ENCODE measurements around the gene DNM2.
A peak's percentile ranks its signal among the peaks of the same experiment; 100 is the strongest.

DNM2 gene

DNA sequence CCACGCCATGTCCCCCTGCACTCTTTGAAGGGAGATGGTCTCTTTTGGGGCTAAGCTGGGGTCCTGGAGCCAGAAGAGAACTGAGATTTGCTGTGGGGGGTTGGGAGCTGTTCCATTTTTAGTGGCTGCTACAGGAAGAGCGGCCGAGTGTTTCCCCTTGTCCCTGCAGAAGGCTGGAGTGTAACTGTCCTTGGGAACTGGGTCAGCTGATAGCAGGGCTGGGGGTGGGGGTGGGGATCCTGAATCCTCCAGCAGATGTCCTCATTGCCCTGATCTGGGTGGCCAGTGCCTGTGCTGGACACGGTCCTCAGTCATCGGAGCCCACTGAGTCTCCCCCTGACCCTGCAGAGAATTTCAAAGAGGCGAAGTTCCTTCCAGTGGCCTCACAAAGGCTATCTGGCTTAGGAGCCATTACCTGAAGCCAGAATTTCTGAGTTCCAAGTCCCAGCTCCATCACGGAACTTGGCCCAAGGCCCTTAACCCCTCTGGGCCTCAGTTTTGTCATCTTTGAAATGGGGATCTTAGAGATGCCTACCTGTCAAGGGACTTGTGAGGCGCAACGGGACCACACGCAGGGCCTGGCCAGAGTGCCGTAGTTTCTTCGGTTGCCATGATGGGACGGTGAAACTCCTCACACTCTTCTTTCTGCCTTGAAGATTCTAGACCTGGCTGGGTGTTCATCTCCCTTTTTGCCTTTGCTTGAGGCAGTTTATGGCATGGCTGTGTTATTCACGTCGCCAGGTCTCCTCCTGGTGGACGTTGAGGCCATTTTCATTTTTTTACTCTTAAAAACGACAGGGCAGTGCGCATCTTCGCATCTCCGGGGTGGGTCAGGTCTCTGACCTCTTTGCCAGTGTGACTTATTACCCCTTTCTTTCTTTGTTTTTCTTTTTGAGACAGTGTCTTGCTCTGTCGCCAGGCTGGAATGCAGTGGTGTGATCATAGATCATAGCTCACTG is 51.9 kb downstream of the DNM2 start:
- no peak for DNase-seq (ENCODE audit: extremely low read depth in 1 of 2, low read depth in 1 of 2)

DNA sequence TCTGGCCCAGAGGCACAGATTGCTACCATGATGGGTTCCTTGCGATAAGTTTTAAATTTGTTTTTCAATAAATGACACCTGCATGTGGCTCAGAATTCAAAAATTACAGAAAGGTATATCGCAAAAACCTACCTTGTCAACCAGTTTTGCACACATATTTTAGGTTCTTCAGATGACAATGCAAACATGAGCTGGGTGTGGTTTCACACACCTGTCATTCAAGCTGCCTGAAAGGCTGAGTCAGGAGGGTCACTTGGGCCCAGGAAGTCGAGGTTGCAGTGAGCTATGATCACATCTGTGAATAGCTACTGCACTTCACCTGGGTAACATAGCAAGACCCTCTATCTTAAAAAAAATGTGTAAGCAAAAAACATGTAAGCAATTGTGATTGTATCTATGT is 56.1 kb downstream of the DNM2 start:
- no peak for DNase-seq (ENCODE audit: extremely low read depth in 1 of 2, low read depth in 1 of 2)

DNA sequence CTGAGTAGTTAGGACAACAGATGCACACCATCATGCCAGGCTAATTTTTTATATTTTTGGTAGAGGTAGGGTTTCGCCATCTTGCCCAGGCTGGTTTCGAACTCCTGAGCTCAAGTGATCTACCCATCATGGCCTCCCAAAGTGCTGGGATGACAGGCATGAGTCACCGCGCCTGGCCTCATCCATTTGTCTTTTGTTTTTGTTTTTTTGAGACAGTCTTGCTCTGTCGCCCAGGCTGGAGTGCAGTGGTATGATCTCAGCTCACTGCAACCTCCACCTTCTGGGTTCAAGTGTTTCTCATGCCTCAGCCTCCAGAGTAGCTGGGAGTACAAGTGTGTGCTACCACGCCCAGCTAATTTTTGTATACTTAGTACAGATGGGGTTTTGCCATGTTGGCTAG is 57.0 kb downstream of the DNM2 start:
- DNase-seq (ENCODE audit: extremely low read depth in 1 of 2, low read depth in 1 of 2) = no peak

DNA sequence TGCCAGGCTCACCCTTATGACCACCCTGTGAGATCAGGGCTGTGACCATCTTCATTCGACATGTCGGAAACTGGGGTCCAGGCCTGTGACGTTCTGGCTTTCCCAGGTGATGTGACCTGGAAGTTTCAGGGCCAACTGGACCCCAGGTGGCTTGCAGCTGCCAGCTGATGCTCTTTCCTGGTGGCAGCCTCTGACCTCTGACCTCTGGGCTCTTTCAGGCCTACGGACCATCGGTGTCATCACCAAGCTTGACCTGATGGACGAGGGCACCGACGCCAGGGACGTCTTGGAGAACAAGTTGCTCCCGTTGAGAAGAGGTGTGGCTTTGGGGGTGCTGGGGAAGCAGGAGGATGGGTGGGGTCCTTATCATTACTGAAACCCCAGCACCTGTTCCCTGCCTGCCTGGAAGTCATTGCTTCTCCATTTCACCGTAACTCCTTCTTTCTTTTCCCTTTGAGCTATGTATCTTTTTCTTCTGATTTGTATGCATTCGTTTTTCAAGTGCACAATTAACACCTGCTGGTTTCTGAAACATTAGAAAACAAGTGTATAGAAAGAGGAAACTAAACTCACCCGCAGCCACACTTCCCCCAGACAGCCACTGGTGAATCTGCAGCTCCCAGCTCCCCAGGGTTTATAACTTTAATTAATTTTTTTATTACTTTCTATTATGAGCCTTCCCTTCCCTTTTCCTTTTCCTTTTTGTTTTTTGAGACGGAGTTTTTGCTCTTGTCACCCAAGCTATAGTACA is 59.2 kb downstream of the DNM2 start:
- no peak for DNase-seq (ENCODE audit: extremely low read depth in 1 of 2, low read depth in 1 of 2)

DNA sequence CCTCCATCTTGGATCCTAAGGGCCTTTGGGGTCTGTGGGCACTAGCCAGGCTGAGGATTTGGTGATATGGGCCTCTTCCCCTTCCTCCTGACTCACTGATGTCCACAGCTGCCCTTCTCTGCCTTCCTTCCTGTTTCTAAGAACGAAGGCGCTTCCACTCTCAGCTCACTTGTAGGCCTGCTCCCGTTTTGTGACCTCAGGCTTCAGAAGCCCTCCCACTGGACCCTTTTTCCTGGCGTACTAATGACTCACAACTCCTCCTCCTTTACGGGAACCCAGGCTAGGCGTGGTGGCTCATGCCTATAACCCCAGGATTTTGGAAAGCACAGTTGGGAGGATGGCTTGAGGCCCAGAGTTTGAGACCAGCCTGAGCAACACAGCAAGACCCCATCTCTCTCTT is 62.5 kb downstream of the DNM2 start:
- DNase-seq (ENCODE audit: extremely low read depth in 1 of 2, low read depth in 1 of 2) = no peak

DNA sequence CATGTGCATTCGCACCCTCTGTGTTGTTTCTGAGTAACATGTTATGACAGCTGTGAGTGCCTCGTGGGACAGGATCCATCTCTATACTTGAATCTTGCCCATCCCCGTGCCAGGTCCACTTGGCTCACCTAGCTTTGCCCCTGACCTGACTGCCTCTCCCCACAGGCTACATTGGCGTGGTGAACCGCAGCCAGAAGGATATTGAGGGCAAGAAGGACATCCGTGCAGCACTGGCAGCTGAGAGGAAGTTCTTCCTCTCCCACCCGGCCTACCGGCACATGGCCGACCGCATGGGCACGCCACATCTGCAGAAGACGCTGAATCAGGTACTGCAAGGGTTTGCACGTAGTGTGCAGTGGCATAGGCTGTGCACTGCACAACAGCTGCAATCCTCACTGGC is 64.9 kb downstream of the DNM2 start:
- no peak for DNase-seq (ENCODE audit: extremely low read depth in 1 of 2, low read depth in 1 of 2)

DNA sequence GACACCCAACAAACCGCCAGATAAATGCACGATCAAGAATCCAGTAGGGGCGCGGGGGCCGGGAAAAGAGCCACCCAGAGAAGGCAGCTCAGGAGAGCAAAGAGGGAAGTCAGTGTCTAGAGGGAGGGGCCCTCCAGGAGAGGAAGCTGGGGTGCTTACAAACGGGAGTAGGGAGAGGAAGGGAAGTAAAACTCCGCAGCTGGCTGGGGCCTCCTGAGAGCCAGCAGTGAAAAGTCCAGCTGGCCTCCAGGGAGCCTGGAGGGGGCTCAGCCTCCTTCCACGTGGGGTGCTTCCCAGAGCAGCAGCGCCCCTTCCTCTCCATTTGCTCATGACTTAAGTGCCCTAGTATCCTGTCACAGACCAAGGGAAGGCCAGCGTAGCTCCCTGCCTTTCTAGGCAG is 66.4 kb downstream of the DNM2 start:
- DNase-seq (ENCODE audit: extremely low read depth in 1 of 2, low read depth in 1 of 2) = no peak

DNA sequence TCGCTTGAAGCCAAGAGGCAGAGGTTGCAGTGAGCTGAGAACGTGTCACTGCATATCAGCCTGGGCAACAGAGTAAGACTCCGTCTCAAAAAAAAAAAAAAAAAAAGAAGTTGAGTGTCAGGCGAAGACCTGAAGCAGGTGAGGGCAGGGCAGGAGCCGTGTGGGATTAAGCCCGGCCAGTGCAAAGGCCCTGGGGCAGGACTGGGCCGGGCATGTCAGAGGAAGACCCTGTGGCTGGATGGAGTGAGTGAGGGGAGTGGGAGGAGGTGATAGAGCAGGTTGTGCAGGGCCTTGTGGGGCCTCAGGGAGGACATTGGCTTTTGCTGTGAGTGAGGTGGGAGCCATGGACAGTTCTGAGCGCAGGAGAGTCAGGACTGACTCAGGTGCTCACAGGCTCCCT is 70.3 kb downstream of the DNM2 start:
- DNase-seq (ENCODE audit: extremely low read depth in 1 of 2, low read depth in 1 of 2) = no peak

DNA sequence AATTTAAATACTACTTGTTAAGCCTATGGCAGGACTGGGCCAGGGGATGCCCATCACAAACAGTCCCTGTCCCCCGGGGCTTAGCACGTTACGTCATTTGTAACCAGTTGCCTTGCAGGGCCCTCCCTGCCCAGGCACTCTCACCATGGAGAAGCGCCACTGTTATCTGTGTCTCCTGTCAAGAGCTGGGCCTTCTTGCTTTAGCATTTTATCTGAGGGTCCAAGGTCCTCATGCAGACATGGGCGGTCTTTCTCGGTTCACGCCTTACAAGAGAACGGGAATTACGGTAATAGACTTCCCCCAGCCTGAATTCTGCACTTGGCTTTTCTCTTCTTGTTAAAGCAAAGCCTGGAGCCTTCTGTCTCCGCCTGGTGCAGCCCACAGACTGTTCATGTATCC is 72.0 kb downstream of the DNM2 start:
- DNase-seq (ENCODE audit: extremely low read depth in 1 of 2, low read depth in 1 of 2) = no peak

DNA sequence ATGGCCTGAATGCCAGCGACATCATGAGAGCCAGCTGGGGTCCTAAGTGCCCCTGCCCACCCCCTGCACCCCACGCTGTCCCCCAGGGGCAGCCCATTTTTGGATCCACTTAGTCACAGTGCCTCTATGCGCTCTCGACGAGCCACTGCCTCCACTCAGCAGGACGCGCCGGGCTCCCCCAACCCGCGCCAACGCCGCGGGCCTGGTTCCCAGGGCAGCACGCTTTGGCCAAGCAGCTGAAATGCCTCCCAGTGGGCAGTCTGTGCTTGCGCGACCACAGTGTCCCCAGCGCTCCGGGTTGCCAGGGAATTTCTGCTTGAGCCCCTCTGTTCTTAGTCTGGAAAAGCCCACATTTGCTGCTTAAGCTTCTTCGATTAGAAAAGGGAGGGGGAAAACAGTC is 78.8 kb downstream of the DNM2 start:
- DNase-seq (ENCODE audit: extremely low read depth in 1 of 2, low read depth in 1 of 2) = no peak

DNA sequence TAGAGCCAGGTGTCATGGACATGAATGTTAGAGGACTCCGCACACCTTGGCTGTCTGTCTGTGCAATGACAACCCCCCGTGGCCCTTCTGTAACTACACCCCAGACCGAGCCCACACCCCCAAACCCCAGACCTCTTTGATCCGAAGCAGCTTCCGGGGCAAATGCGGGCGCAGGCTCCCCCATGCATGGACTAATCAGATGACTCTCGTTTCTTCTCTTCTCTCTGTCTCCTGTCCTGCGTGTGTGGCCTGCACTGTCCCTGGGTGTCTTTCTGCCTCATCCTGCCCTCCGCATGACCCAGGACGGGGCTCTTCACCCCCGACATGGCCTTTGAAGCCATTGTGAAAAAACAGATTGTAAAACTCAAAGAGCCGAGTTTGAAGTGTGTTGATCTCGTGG is 79.2 kb downstream of the DNM2 start:
- peak; percentile 25 to 30 for DNase-seq (ENCODE audit: extremely low read depth in 1 of 2, low read depth in 1 of 2)

DNA sequence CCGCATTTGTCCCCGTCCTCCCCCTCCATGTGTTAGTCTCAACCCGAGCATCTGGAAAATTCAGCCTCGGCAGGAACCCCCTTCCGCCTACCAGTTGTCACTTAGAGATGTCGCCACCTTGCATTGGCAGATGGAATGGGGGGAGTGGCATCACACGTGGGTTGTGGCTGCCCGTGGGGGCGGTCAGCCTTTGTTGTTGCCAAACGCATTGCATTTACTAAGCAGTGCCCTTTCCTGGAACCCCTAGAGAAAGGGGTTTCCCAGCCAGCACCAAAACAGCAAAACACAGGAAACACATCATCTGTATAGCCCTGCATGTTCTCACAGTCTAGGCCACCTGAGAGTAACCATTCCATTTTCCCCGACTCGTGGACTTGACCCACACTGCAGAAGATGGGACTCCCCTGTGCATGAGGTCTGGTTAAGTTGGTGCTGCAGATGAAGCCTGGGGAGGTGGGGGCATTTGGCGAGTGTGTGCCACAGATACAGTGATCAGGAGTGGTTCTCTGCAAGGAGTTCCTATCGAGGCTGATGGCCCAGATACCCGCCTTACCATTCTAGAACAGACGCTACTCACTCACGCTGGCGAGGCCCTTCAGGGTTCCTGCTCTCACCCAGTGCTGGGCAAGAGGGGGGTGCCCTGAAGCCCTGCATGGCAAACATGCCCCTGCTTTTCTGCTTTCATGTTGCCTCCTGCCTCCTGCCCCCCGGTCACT is 79.8 kb downstream of the DNM2 start:
- DNase-seq (ENCODE audit: extremely low read depth in 1 of 2, low read depth in 1 of 2) = peak; percentile 69

DNA sequence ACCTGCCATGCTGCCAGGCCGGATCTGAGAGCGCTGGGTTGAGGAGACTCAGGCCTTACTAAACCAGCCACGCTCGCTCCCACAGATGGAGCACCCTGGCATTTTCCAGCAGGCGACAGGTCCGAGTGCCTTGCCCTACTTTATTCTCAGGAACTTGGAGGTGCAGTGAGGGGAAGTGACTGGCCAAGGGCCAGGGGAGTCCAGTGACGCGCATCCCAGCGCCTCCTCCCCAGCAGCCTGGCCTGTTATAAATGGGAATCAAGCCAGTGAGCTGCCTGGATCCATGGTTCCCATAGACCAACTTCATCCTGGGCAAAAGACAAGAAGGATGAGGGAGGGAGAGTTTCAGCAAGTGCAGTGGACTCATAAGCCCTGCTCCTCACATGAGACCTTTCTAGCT is 82.6 kb downstream of the DNM2 start:
- no peak for DNase-seq (ENCODE audit: extremely low read depth in 1 of 2, low read depth in 1 of 2)

DNA sequence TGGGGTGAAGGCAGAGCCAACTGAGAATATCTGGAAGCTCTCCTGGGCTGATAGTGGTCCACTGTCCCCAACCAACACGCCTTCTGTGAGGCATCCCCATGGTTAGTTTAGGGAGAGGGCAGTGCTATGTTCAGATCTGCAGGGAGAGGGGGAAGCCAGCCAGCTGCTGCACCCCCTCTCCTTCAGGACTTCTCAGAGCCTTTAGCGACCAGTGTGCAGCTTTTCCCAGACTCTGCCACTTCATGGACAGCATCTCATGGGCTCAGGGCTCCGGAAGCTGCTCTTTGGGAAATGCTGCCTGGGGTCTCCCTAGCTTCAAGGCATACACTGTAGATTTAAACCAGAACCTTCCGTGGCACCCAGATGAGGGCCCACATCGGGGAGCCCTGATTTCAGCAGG is 84.6 kb downstream of the DNM2 start:
- DNase-seq (ENCODE audit: extremely low read depth in 1 of 2, low read depth in 1 of 2) = no peak

DNA sequence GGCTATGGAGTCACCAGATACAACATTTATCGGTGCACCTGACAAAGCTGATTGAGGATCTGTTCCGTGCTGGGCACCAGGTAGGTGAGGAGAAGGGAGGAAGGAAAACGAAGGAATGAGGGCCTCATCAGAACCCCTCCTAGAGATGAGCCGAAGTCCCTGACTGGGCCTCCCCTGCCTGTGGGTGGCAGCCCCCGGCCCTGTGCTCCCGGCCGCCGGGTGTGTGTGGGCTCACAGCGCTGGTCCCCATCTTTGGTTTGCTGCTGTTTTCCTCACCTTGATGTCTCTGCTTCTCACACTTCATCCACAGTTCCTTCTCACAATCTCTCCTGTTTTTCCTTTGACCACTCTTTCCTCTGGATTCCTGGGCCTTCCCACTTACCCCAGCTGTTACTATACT is 85.4 kb downstream of the DNM2 start:
- DNase-seq (ENCODE audit: extremely low read depth in 1 of 2, low read depth in 1 of 2) = no peak

DNA sequence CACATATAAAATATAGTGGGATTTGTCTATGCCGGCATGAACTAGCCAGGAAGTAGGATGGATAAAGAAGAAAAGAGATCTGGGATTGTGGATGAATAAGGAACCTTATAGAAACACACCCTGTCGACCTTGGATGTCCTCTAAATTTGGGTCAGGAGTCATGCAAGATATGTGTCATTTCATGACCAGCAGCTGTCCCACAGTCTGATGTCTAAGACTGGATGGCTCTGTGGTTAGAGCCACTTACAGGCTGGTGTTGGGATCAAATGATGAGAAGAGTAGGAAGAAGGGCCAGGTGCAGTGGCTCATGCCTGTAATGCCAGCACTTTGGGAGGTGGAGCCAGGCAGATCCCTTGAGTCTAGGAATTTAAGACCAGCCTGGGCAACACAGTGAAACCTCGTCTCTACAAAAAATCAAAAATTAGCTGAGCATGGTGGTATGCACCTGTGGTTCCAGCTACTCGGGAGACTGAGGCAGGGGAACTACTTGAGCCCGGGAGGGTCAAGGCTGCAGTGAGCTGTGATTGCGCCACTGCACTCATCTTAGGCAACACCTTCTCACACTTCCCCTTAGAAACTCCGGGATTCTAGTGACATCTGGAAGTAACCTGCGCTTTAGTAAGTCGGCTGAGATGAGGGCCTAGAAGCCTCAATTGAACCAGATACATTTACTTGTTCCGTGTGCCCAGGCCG is 87.3 kb downstream of the DNM2 start:
- no peak for DNase-seq (ENCODE audit: extremely low read depth in 1 of 2, low read depth in 1 of 2)

DNA sequence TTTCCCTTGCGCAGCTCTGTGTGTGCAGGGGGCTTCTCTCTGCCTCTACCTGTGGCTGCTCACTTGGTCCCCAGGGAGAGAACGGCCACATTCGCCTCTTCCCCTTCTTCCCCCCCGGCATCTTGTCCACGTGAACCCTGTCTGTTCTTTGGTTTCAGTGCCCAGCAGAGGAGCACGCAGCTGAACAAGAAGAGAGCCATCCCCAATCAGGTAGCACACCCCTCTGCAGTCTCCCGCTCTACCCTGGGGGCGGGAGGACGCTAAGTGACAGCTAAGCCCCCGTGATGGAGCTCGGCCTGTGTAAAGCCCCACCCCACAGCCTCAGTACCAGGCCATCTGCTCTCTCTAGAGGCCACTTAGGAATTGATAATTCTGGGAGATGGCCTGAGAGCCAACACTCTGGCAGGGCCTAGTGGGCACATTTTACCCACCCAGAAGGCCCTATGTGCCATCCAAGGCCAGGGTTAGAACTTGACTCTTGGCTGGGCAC is 87.9 kb downstream of the DNM2 start:
- DNase-seq (ENCODE audit: extremely low read depth in 1 of 2, low read depth in 1 of 2) = no peak

DNA sequence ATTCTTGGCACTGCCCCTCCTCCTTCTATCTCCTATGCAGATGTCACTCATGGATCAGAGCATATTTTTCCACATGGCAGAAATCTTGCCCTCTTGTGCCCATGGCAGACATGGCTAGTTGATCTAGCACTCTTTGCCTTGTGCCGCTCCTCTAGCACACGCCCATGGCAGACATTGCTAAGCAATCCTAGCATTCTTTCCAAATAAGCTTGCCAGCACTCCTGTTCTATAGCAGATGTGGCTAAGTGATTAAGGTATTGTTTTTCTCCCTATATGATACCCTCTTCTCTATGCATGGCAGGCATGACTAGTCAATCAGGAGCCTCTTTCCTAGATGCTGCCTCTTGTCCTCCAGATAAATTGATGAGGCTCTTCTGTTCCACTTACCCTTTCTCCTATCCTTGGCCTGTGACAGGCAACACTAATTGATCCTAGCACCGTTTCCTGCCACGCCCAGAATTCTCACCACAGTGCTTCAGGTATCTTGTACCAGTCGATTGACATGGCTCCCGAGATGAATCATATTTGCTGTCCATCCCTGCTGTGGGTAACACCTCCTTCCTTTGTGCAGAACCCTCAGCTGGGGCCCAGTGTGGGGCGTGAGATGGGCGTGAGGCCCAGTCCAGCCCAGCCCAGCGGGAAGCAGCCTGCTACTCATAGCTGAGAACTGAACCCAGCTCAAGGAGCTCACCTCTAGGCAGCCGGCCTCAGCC is 91.2 kb downstream of the DNM2 start:
- no peak for DNase-seq (ENCODE audit: extremely low read depth in 1 of 2, low read depth in 1 of 2)

DNA sequence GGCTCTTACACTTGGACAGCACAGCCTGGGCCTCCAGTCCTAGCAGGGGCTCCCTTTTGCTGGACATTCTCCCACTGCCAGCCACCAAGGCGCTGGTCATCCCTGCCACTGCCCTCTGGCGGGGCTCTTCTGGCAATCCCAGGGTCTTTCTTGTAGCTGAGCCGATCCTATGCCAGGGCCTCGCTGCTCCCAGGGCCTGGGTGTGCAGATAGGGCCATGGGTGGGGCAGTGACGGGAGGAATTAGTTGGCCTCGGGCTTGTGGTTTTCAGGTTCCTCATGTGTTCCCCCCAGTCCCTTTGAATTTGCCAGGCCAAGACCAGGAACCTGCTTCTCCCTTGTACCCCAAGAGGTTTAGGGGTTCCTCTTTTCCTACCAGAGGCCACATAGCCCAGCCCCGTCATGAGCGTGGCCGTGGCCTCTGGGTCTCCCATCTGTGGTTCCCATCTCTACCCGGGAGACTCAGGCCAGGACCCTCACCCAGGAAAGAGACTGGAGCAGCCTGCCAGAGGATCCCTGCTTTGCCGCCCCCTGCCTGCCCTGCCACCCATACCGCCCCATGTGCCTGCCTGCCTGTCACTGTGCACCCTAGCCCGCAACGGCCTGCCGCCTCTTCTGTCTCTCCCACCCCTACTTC is 91.9 kb downstream of the DNM2 start:
- DNase-seq (ENCODE audit: extremely low read depth in 1 of 2, low read depth in 1 of 2) = no peak

All from activated CD8-positive, alpha-beta memory T cell treated with anti-CD3 and anti-CD28 coated beads for 1 hour (primary cell).